ENCODE data around the gene METTL6.
"Not testable (repeated sequence)": the region's sequence is repeated elsewhere in the genome, so short reads cannot be mapped to it uniquely, and the experiment has no call there.

Gene METTL6

DNA sequence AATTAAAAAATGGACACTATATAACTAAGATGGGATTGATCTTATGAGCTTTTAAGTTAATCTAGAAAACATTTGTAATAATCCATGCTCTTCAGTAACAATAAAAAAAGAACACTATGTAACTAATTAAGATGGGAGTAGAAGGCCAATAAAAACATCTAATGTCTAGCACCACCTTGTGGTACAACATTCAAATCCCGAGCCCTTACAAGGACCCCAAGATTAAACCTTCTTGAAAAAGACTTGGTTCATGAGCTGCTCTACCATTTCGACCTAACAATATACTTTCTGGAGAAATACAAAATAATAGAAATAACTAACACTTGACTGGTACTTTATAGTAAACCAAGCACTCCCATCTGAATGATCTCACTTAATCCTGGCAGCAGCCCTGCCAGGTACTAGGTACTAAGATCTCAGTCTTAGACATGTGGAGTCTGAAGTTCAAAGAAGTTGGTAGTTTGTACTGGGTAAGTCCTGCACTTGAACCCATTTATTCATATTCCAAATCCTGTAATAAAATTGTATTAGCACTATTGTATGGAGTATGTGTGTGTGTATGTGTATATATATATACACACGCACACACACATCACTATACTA lies 21.8 kb downstream of the METTL6 start:
- no peak for TF ChIP-seq Cebpa-rat (IDR thresholded peaks at IDR 0.05)
- Histone ChIP-seq H3K4me1 (no peaks in the 10 kb centered on the region), H3K9ac (no peak overlapping the region), H3K27me3 (no peaks in the 10 kb centered on the region), H3K4me3 (no peak overlapping the region), H3K36me3 (peaks cover 25% of the 10 kb centered on the region), H4K20me1 (no peaks in the 10 kb centered on the region), H3K9me3 (no peaks in the 10 kb centered on the region), H3K27ac (no peak overlapping the region), H3K4me2 (no peak overlapping the region)

GRCh38 chr3:15404767-15405166 lies 22.6 kb downstream of the METTL6 start:
- no peak overlapping the region for H3K4me2 ChIP-seq
- H3K4me3 ChIP-seq, result no peak overlapping the region
- H3K4me1 ChIP-seq, result no peaks in the 10 kb centered on the region
- peaks cover 17% of the 10 kb centered on the region for H3K36me3 ChIP-seq
- no peaks in the 10 kb centered on the region for H3K9me3 ChIP-seq
- no peak overlapping the region for H3K9ac ChIP-seq
- H3K27ac ChIP-seq, result no peak overlapping the region
- TF ChIP-seq Cebpa-rat (IDR thresholded peaks at IDR 0.05), result no peak
- H3K27me3 ChIP-seq, result no peaks in the 10 kb centered on the region
- no peaks in the 10 kb centered on the region for H4K20me1 ChIP-seq

DNA sequence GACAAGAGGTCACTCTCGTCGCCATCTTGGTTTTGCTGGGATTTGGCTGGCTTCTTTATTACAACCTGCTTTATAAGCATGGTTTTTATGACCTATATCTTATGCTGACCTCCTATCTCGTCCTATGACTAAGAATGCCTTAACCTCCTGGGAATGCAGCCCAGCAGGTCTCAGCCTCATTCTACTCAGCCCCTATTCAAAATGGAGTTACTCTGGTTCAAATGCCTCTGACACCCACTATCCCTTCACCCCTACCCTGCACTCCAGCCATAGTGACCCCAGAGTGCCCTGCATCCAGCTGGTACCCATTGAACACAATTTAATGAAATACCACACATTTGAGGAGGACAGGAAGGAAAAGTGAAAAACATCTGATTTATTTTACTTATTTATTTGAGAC lies 23.4 kb downstream of the METTL6 start:
- Histone ChIP-seq H3K4me2 (no peak overlapping the region), H4K20me1 (no peaks in the 10 kb centered on the region), H3K27ac (no peak overlapping the region), H3K9me3 (no peaks in the 10 kb centered on the region), H3K4me3 (no peak overlapping the region), H3K36me3 (peaks cover 9% of the 10 kb centered on the region), H3K27me3 (no peaks in the 10 kb centered on the region), H3K4me1 (no peaks in the 10 kb centered on the region), H3K9ac (no peak overlapping the region)
- TF ChIP-seq Cebpa-rat (IDR thresholded peaks at IDR 0.05), result no peak

- Histone ChIP-seq H3K36me3 (peaks cover 6% of the 10 kb centered on the region; the same call in 1 of the 2 replicates), H3K27me3 (no peaks in the 10 kb centered on the region), H3K9me3 (no peaks in the 10 kb centered on the region), H3K27ac (no peak overlapping the region), H3K4me2 (no peak overlapping the region), H3K4me1 (no peaks in the 10 kb centered on the region), H3K4me3 (no peak overlapping the region), H3K9ac (no peak overlapping the region), H4K20me1 (no peaks in the 10 kb centered on the region)
- no peak for TF ChIP-seq Cebpa-rat (IDR thresholded peaks at IDR 0.05)
These were observed 23.8 kb downstream of the METTL6 start for GRCh38 chr3:15403495-15403894.

GRCh38 chr3:15401936-15402335 lies 25.4 kb downstream of the METTL6 start:
- Histone ChIP-seq H3K27ac (no peak overlapping the region), H3K4me3 (no peak overlapping the region), H3K9ac (no peak overlapping the region), H3K4me1 (no peaks in the 10 kb centered on the region), H3K27me3 (no peaks in the 10 kb centered on the region), H3K4me2 (no peak overlapping the region), H3K36me3 (no peaks in the 10 kb centered on the region), H4K20me1 (no peaks in the 10 kb centered on the region), H3K9me3 (peaks cover 7% of the 10 kb centered on the region; the same call in 1 of the 2 replicates)
- no peak for TF ChIP-seq Cebpa-rat (IDR thresholded peaks at IDR 0.05)

DNA sequence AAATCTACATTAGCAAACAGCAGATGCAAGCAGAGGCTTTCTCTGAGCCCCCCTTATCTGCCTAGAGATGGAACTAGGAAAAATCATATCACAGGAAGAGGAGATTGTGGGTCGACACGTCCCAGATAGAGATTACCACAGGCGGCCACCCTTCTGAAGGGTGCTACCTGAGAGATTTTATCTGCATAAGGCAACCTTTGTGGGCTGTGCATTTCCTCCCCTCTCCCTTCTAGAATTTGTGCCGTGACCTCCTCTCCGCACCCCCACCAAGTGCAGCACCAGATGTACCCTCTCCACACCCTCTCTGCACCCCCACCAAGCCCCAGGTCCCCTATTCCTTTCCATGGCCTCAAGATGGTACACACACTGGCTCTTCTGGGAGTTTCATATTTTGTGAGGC lies 27.4 kb downstream of the METTL6 start:
- TF ChIP-seq Cebpa-rat (IDR thresholded peaks at IDR 0.05), result no peak
- no peaks in the 10 kb centered on the region for H3K27me3 ChIP-seq
- no peaks in the 10 kb centered on the region for H3K4me1 ChIP-seq
- no peaks in the 10 kb centered on the region for H3K36me3 ChIP-seq
- no peak overlapping the region for H3K4me2 ChIP-seq
- H3K4me3 ChIP-seq, result no peak overlapping the region
- peaks cover 7% of the 10 kb centered on the region; the same call in 1 of the 2 replicates for H3K9me3 ChIP-seq
- no peak overlapping the region for H3K27ac ChIP-seq
- no peak overlapping the region for H3K9ac ChIP-seq
- no peaks in the 10 kb centered on the region for H4K20me1 ChIP-seq

DNA sequence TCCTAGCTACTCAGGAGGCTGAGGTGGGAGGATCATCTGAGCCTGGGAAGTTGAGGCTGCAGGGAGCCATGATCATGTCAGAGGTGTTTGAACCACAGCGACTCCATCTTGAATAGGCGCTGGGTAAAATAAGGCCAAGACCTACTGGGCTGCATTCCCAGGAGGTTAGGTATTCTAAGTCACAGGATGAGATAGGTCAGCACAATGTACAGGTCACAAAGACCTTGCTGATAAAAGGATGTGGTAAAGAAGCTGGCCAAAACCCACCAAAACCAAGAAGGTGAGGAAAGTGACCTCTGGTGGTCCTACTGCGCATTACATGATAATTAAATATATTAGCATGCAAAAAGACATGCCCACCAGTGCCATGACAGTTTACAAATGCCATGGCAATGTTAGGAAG lies 28.6 kb downstream of the METTL6 start:
- not testable (repeated sequence) for H3K36me3 ChIP-seq, H3K27ac ChIP-seq, H3K9me3 ChIP-seq, H3K4me2 ChIP-seq, H3K4me1 ChIP-seq, H3K9ac ChIP-seq, H4K20me1 ChIP-seq, H3K4me3 ChIP-seq, H3K27me3 ChIP-seq

DNA sequence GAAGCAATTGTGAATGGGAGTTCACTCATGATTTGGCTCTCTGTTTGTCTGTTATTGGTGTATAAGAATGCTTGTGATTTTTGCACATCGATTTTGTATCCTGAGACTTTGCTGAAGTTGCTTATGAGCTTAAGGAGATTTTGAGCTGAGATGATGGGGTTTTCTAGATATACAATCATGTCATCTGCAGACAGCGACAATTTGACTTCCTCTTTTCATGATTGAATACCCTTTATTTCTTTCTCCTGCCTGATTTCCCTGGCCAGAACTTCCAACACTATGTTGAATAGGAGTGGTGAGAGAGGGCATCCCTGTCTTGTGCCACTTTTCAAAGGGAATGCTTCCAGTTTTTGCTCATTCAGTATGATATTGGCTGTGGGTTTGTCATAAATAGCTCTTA lies 34.1 kb downstream of the METTL6 start:
- not testable (repeated sequence) for H3K4me3 ChIP-seq, H3K4me2 ChIP-seq, H3K27ac ChIP-seq, H3K4me1 ChIP-seq, H4K20me1 ChIP-seq, H3K9me3 ChIP-seq, H3K9ac ChIP-seq, H3K27me3 ChIP-seq, H3K36me3 ChIP-seq

GRCh38 chr3:15391007-15391406 lies 36.3 kb downstream of the METTL6 start:
- Histone ChIP-seq H3K27me3 (no peaks in the 10 kb centered on the region), H3K4me1 (no peaks in the 10 kb centered on the region), H3K9ac (no peak overlapping the region), H3K36me3 (no peaks in the 10 kb centered on the region), H3K27ac (no peak overlapping the region), H4K20me1 (no peaks in the 10 kb centered on the region), H3K9me3 (peaks cover 11% of the 10 kb centered on the region), H3K4me2 (no peak overlapping the region), H3K4me3 (no peak overlapping the region)
- TF ChIP-seq Cebpa-rat (IDR thresholded peaks at IDR 0.05), result no peak

GRCh38 chr3:15390460-15390859 lies 36.9 kb downstream of the METTL6 start:
- Histone ChIP-seq H3K4me1 (no peaks in the 10 kb centered on the region), H3K27me3 (no peaks in the 10 kb centered on the region), H3K9ac (no peak overlapping the region)

DNA sequence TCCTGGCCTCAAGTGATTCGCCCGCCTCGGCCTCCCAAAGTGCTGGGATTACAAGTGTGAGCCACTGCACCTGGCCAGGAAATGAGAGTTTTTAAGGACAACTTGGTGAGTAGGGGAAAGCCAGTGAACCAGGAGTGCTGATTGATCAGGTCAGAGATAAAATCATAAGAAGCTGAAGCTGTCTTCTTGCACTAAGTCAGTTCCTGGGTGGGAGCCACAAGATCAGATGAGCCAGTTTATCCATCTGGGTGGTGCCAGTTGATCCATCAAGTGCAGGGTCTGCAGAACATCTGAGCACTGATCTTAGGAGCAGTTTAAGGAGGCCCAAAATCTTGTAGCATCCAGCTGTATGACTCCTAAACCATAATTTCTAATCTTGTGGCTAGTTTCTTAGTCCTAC lies 39.0 kb downstream of the METTL6 start:
- H3K9ac ChIP-seq, H3K27me3 ChIP-seq, H3K36me3 ChIP-seq, H3K4me2 ChIP-seq, H4K20me1 ChIP-seq, H3K27ac ChIP-seq, H3K4me3 ChIP-seq: not testable (repeated sequence)
- Histone ChIP-seq H3K9me3 (peaks cover 15% of the 10 kb centered on the region), H3K4me1 (peaks cover 16% of the 10 kb centered on the region)

More at GRCh38 chr3:15390460-15390859, 36.9 kb downstream of the METTL6 start:
- H3K9me3 ChIP-seq, result peaks cover 15% of the 10 kb centered on the region
- H3K4me2 ChIP-seq, result no peak overlapping the region
- H4K20me1 ChIP-seq, result no peaks in the 10 kb centered on the region
- H3K36me3 ChIP-seq, result no peaks in the 10 kb centered on the region
- H3K27ac ChIP-seq, result no peak overlapping the region
- H3K4me3 ChIP-seq, result no peak overlapping the region
- no peak for TF ChIP-seq Cebpa-rat (IDR thresholded peaks at IDR 0.05)
